Glutamatergic neuron (in vitro differentiated cells): Measurements from ENCODE around the gene OR2J1. TPM values are rescaled to one million over a fixed set of nuclear protein-coding genes. Genes with fewer than 3 reads are reported as not detected.

ENCODE experiments used
- DNase-seq: peaks from one replicate; pipeline ENCODE4 v3.0.0; 2022
- H3K27ac Mint-ChIP-seq: one replicate; pipeline ENCODE4 v1.8.0; 2020; ENCODE audit warnings: mild to moderate bottlenecking, mixed read lengths, inconsistent platforms; ENCODE audit not compliant: unreplicated experiment
- H3K27me3 Mint-ChIP-seq: one replicate; pipeline ENCODE4 v1.8.0; 2020; ENCODE audit warnings: mild to moderate bottlenecking, moderate library complexity, mixed read lengths, inconsistent platforms; ENCODE audit not compliant: unreplicated experiment
- H3K36me3 Mint-ChIP-seq: one replicate; pipeline ENCODE4 v1.8.0; 2020; ENCODE audit warnings: mild to moderate bottlenecking, mixed read lengths, inconsistent platforms; ENCODE audit not compliant: unreplicated experiment
- H3K4me1 Mint-ChIP-seq: one replicate; pipeline ENCODE4 v1.8.0; 2020; ENCODE audit warnings: mild to moderate bottlenecking, low read depth, mixed read lengths, inconsistent platforms; ENCODE audit not compliant: unreplicated experiment
- H3K4me3 Mint-ChIP-seq: one replicate; pipeline ENCODE4 v1.8.0; 2020; ENCODE audit warnings: mild to moderate bottlenecking, mixed read lengths, inconsistent platforms; ENCODE audit not compliant: unreplicated experiment
- H3K9me3 Mint-ChIP-seq: one replicate; pipeline ENCODE4 v1.8.0; 2020; ENCODE audit warnings: mild to moderate bottlenecking, moderate library complexity, mixed read lengths, inconsistent platforms; ENCODE audit not compliant: unreplicated experiment
- long read RNA-seq: library from polyadenylated mRNA; unstranded; transcript quantifications from one replicate; pipeline ENCODE4 v2.0.0, GENCODE V29; 2020; ENCODE audit not compliant: unreplicated experiment
- total RNA-seq: library from RNA; stranded (reverse); fragmentation: NEBNext Ultra II Directional; extraction: Animal tissue kit (Norgen Biotek cat#: 25700); gene quantifications from one replicate; pipeline ENCODE4 v1.2.1, GENCODE V29; 2021; ENCODE audit not compliant: unreplicated experiment
- TF ChIP-seq, protein P1 (sequence below): fragments of 200-600 bp; sonication (generic); IDR thresholded peaks from one replicate; pipeline ENCODE4 v1.5.0; 2021; ENCODE audit not compliant: partially characterized antibody, unreplicated experiment

Gene OR2J1
- not detected for total RNA-seq
- long read RNA-seq: 0 reads

DNA sequence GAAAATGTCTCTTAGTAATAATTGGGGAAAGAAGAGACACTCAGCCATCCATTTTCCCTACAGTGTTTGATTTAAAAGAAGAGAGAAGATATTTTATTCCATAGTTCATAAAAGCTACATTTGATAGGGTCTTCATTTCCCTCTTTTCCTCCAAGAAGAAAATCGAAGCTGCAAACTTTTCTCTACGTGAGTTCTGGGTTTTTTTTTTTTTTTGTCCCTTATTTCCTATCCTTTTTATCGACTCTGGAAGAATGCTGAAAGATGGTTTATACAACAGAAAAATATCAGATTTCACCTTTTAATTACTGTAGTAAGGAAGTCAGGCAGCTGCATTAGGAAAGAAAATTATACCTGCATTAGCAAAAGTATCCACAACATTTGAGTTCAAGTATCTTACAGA is at the start of gene OR2J1:
Gene OR2J1, plus strand, starts transcription at position 301 of the 400 bp plus-strand sequence. CDS start 1,453 bp downstream, outside the sequence.
- DNase-seq: no peak
- Mint-ChIP-seq H3K27ac (no peak within 1 kb of the TSS), H3K9me3 (no peaks in the 10 kb centered on the region), H3K27me3 (no peaks in the 10 kb centered on the region), H3K4me3 (no peak within 1 kb of the TSS), H3K36me3 (no peaks in the 10 kb centered on the region), H3K4me1 (no peaks in the 10 kb centered on the region)
- TF ChIP-seq, protein P1, sequence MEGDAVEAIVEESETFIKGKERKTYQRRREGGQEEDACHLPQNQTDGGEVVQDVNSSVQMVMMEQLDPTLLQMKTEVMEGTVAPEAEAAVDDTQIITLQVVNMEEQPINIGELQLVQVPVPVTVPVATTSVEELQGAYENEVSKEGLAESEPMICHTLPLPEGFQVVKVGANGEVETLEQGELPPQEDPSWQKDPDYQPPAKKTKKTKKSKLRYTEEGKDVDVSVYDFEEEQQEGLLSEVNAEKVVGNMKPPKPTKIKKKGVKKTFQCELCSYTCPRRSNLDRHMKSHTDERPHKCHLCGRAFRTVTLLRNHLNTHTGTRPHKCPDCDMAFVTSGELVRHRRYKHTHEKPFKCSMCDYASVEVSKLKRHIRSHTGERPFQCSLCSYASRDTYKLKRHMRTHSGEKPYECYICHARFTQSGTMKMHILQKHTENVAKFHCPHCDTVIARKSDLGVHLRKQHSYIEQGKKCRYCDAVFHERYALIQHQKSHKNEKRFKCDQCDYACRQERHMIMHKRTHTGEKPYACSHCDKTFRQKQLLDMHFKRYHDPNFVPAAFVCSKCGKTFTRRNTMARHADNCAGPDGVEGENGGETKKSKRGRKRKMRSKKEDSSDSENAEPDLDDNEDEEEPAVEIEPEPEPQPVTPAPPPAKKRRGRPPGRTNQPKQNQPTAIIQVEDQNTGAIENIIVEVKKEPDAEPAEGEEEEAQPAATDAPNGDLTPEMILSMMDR: no peak

DNA sequence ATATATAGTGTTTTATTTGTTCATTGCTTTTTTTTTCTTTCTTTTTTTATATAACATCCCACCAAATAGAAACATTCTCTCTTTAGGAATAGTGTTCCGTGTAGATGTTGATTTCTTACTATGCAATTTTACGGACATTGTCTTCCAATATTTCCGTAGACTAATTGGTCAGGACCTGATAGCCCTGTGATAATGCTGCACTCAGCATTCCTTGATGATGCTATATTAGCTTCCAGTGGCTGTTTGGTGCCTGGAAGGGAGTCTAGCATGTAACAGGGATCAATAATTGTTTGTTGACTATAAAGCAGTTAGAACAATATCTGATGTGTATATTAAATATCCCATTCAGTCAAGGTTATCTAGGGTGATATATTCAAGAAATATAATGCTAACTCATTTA is 47.6 kb upstream of the OR2J1 start:
- TF ChIP-seq, protein P1: no peak

GRCh38 chr6:29071831-29072723 is 27.2 kb upstream of the OR2J1 start:
- peak; percentile 50 for DNase-seq
- TF ChIP-seq, protein P1: peak; percentile 83
- Mint-ChIP-seq H3K27ac (no peak overlapping the region), H3K9me3 (no peaks in the 10 kb centered on the region), H3K36me3 (no peaks in the 10 kb centered on the region), H3K4me3 (no peak overlapping the region), H3K4me1 (no peaks in the 10 kb centered on the region), H3K27me3 (no peaks in the 10 kb centered on the region)

More for the DNA sequence above, 47.6 kb upstream of the OR2J1 start:
- Mint-ChIP-seq H3K4me1 (no peaks in the 10 kb centered on the region), H3K36me3 (no peaks in the 10 kb centered on the region), H3K9me3 (no peaks in the 10 kb centered on the region), H3K27ac (no peak overlapping the region), H3K27me3 (no peaks in the 10 kb centered on the region), H3K4me3 (no peak overlapping the region)
- no peak for DNase-seq

- Mint-ChIP-seq H3K36me3 (no peaks in the 10 kb centered on the region), H3K9me3 (no peaks in the 10 kb centered on the region), H3K4me3 (no peak overlapping the region), H3K27me3 (no peaks in the 10 kb centered on the region), H3K4me1 (no peaks in the 10 kb centered on the region), H3K27ac (no peak overlapping the region)
- TF ChIP-seq, protein P1: no peak
- no peak for DNase-seq
These were observed 20.1 kb upstream of the OR2J1 start for GRCh38 chr6:29079203-29079602.

- Mint-ChIP-seq H3K4me3 (no peak overlapping the region), H3K4me1 (no peaks in the 10 kb centered on the region), H3K27me3 (no peaks in the 10 kb centered on the region), H3K9me3 (no peaks in the 10 kb centered on the region), H3K36me3 (no peaks in the 10 kb centered on the region), H3K27ac (no peak overlapping the region)
- TF ChIP-seq, protein P1: no peak
- no peak for DNase-seq
These were observed 18.0 kb upstream of the OR2J1 start for GRCh38 chr6:29081312-29081711.
